COR-L47 (cell line): ENCODE data around the gene TMPRSS5.
A peak's percentile ranks its signal among the peaks of the same experiment; 100 is the strongest.
"Not testable (repeated sequence)": the region's sequence is repeated elsewhere in the genome, so short reads cannot be mapped to it uniquely, and the experiment has no call there.

Experiments
- DNase-seq: peaks from one replicate; lab custom pipeline; 2025; lab: John Stamatoyannopoulos, UW

TMPRSS5 gene

GRCh38 chr11:113705871-113706655 lies at the start of gene TMPRSS5:
TMPRSS5 (minus strand) TSS chr11:113706308; CDS start chr11:113706224, 84 bp downstream.
- no peak for DNase-seq

GRCh38 chr11:113752932-113753331 lies 46.8 kb upstream of the TMPRSS5 start:
- no peak for DNase-seq

GRCh38 chr11:113736323-113736722 lies 30.2 kb upstream of the TMPRSS5 start:
- DNase-seq = no peak

GRCh38 chr11:113732092-113732491 lies 26.0 kb upstream of the TMPRSS5 start:
- DNase-seq = no peak

- peak; percentile 39 for DNase-seq
Measured at GRCh38 chr11:113730887-113731726, 25.0 kb upstream of the TMPRSS5 start.

GRCh38 chr11:113729456-113729855 lies 23.3 kb upstream of the TMPRSS5 start:
- DNase-seq = no peak

GRCh38 chr11:113728814-113729213 lies 22.7 kb upstream of the TMPRSS5 start:
- no peak for DNase-seq

GRCh38 chr11:113725913-113726312 lies 19.8 kb upstream of the TMPRSS5 start:
- DNase-seq = no peak

- DNase-seq = no peak
Measured at GRCh38 chr11:113725407-113725806, 19.3 kb upstream of the TMPRSS5 start.

- no peak for DNase-seq
Measured at GRCh38 chr11:113724778-113725177, 18.7 kb upstream of the TMPRSS5 start.

- DNase-seq = no peak
Measured at GRCh38 chr11:113723787-113724186, 17.7 kb upstream of the TMPRSS5 start.

- no peak for DNase-seq
Measured at GRCh38 chr11:113722934-113723333, 16.8 kb upstream of the TMPRSS5 start.

- DNase-seq = no peak
Measured at GRCh38 chr11:113722221-113722620, 16.1 kb upstream of the TMPRSS5 start.

- no peak for DNase-seq
Measured at GRCh38 chr11:113721462-113722066, 15.5 kb upstream of the TMPRSS5 start.

GRCh38 chr11:113720478-113720877 lies 14.4 kb upstream of the TMPRSS5 start:
- DNase-seq = not testable (repeated sequence)

GRCh38 chr11:113715882-113716625 lies 9.9 kb upstream of the TMPRSS5 start:
- no peak for DNase-seq

- DNase-seq = no peak
Measured at GRCh38 chr11:113715273-113715672, 9.2 kb upstream of the TMPRSS5 start.

GRCh38 chr11:113710989-113711388 lies 4.9 kb upstream of the TMPRSS5 start:
- DNase-seq = no peak

- DNase-seq = not testable (repeated sequence)
Measured at GRCh38 chr11:113703551-113703950, 2.6 kb downstream of the TMPRSS5 start.

- DNase-seq = no peak
Measured at GRCh38 chr11:113701491-113701890, 4.6 kb downstream of the TMPRSS5 start.

GRCh38 chr11:113698515-113698914 lies 7.6 kb downstream of the TMPRSS5 start:
- DNase-seq = no peak
